ENCODE measurements around the gene MALSU1.

DNA sequence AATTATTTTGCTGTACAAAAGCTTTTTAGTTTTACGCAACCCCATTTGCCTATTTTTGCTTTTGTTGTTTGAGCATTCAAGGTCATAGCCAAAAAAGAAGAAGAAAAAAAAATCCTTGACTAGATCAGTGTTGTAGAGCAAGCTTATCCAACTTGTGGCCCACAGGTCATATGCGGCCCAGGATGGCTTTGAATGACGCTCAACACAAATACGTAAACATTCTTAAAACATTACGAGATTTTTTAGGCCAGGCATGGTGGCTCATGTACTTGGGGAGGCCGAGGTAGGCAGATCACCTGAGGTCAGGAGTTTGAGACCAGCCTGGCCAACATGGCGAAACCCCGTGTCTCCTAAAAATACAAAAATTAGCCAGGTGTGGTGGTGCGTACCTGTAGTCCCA is 8.1 kb upstream of the MALSU1 start:
- TF ChIP-seq CTCF (IDR thresholded peaks at IDR 0.05; ENCODE audit: low read depth, low read length): no peak
- no peak for TF ChIP-seq EZH2phosphoT487 (IDR thresholded peaks at IDR 0.05; ENCODE audit: low read depth)

Measured in OCI-LY3 (cell line).